Astrocyte of the spinal cord (primary cell): ENCODE measurements around the gene EMILIN1.

Source experiments
- DNase-seq: peaks from one replicate; pipeline ENCODE4 v3.0.0; 2011; ENCODE audit warnings: low read depth, low spot score
- H3K4me3 ChIP-seq: 2 replicates; pipeline ENCODE4 v1.5.1; 2011; ENCODE audit warnings: low read depth, mild to moderate bottlenecking, low read length, moderate library complexity
- CTCF ChIP-seq: IDR thresholded peaks from 2 replicates; pipeline ENCODE4 v1.5.1; 2012; ENCODE audit warnings: low read depth, mild to moderate bottlenecking, low read length, inconsistent platforms
- in situ Hi-C: cut with HindIII; loops from 2 replicates; pipeline ENCODE4 v1.10.0; 2017; ENCODE audit warnings: low sequenced_read_pairs

Gene EMILIN1

GRCh38 chr2:27133905-27134780 is 55.7 kb downstream of the EMILIN1 start, which contains the start of gene PREB:
Gene PREB (minus strand): TSS chr2:27134636. CDS start chr2:27134421, 215 bp downstream.
- DNase-seq: peak; percentile 96
- in situ Hi-C loops: no loop called here
- H3K4me3 ChIP-seq: peak within 1 kb of the TSS; percentile 75
- TF ChIP-seq CTCF: peak; percentile 44

- DNase-seq: no peak
- H3K4me3 ChIP-seq: peak overlapping the region; percentile 25
- in situ Hi-C loops: no loop called here
- no peak for TF ChIP-seq CTCF
These were observed 56.5 kb downstream of the EMILIN1 start for GRCh38 chr2:27134781-27135477.

GRCh38 chr2:27135478-27135955 is 57.1 kb downstream of the EMILIN1 start:
- TF ChIP-seq CTCF: no peak
- no peak for DNase-seq
- in situ Hi-C loops: no loop called here
- no peak overlapping the region for H3K4me3 ChIP-seq
